Measurements from ENCODE around the gene RCAN2.
"Not testable (repeated sequence)": the region's sequence is repeated elsewhere in the genome, so short reads cannot be mapped to it uniquely, and the experiment has no call there.

Gene RCAN2

GRCh38 chr6:46381579-46381978 lies 109.7 kb downstream of the RCAN2 start:
- no peak for DNase-seq

GRCh38 chr6:46381057-46381456 lies 110.2 kb downstream of the RCAN2 start:
- DNase-seq, result no peak

- no peak for DNase-seq
Measured at GRCh38 chr6:46380152-46380807, 111.0 kb downstream of the RCAN2 start.

GRCh38 chr6:46378882-46379416 lies 112.3 kb downstream of the RCAN2 start:
- no peak for DNase-seq

- no peak for DNase-seq
Measured at GRCh38 chr6:46378161-46378881, 112.9 kb downstream of the RCAN2 start.

- DNase-seq, result no peak
Measured at GRCh38 chr6:46377209-46377608, 114.0 kb downstream of the RCAN2 start.

GRCh38 chr6:46376562-46377061 lies 114.6 kb downstream of the RCAN2 start:
- DNase-seq, result peak in 1 of 5 experiments; percentile 10

- no peak for DNase-seq
Measured at GRCh38 chr6:46370622-46371021, 120.6 kb downstream of the RCAN2 start.

- no peak for DNase-seq
Measured at GRCh38 chr6:46368169-46368536, 123.1 kb downstream of the RCAN2 start.

- no peak for DNase-seq
Measured at GRCh38 chr6:46367354-46368168, 123.7 kb downstream of the RCAN2 start.

- DNase-seq, result no peak
Measured at GRCh38 chr6:46366190-46366900, 124.9 kb downstream of the RCAN2 start.

- DNase-seq, result no peak
Measured at GRCh38 chr6:46357591-46357990, 133.7 kb downstream of the RCAN2 start.

GRCh38 chr6:46356543-46356942 lies 134.7 kb downstream of the RCAN2 start:
- no peak for DNase-seq

GRCh38 chr6:46353528-46353927 lies 137.7 kb downstream of the RCAN2 start:
- DNase-seq, result no peak

GRCh38 chr6:46352541-46353268 lies 138.5 kb downstream of the RCAN2 start:
- DNase-seq, result no peak

- DNase-seq, result no peak
Measured at GRCh38 chr6:46350714-46351113, 140.5 kb downstream of the RCAN2 start.

- no peak for DNase-seq
Measured at GRCh38 chr6:46347669-46348068, 143.6 kb downstream of the RCAN2 start.

GRCh38 chr6:46340246-46340645 lies 151.0 kb downstream of the RCAN2 start:
- no peak for DNase-seq

- DNase-seq, result no peak
Measured at GRCh38 chr6:46338131-46338530, 153.1 kb downstream of the RCAN2 start.

- DNase-seq, result no peak
Measured at GRCh38 chr6:46334442-46334841, 156.8 kb downstream of the RCAN2 start.

GRCh38 chr6:46333481-46333880 lies 157.8 kb downstream of the RCAN2 start:
- DNase-seq, result no peak

- not testable (repeated sequence) for DNase-seq
Measured at GRCh38 chr6:46332448-46332847, 158.8 kb downstream of the RCAN2 start.
